Brain pericyte (primary cell): ENCODE data around the gene MYH11.

Experiments
- DNase-seq: peaks from one replicate; pipeline ENCODE4 v3.0.0-alpha.2; 2012; ENCODE audit warnings: low read depth, low spot score

The MYH11 gene

DNA sequence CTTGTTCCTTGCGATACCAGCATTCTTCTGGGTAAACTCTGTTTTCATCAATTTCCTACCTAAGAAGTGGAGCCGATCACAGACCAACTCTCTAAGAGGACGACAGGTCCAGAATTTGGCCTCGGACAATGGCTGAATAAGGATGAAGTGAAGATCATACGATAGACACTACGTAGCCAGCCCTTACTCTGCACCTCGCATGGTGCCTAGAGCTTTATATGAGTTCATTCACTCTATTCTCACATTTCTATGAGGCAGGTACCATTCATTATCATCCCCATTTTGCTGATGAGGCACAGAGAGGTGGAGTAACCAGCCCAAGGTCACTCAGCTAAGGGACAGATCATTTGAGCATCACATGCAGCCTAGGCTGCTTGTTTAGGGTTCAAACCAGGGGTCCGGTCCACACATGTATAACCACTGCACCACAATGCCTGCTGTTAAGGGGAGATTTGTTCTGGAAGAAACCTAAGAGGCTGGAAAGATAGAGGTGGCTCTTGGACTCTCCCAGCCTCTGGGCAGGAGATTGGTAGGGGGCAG is 78.6 kb downstream of the MYH11 start:
- no peak for DNase-seq

GRCh38 chr16:15777533-15778203 is 79.2 kb downstream of the MYH11 start:
- DNase-seq = peak; percentile 22

DNA sequence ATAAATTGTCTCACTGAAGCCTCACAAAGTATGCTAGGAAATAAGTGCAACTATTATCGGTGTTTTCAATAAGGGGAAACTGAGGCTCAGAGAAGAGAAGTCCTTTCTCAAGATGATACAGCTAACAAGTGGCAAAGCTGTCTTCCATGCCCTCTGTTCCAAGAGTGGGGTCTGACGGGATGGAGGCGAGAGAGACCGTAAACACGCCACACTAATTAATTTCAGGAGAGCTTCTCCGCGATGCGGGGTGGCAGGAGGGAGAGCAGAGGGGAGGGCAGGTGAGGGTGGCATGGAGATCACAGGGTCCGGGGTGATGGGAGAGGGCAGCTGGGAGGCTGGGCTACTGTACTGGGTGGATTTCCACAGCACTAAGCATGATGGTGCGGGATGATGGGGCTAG is 80.3 kb downstream of the MYH11 start:
- no peak for DNase-seq

- no peak for DNase-seq
Observed at GRCh38 chr16:15775663-15776304, 81.0 kb downstream of the MYH11 start.

- DNase-seq = no peak
Observed at GRCh38 chr16:15775209-15775608, 81.6 kb downstream of the MYH11 start.

- no peak for DNase-seq
Observed at GRCh38 chr16:15773968-15774367, 82.9 kb downstream of the MYH11 start.

DNA sequence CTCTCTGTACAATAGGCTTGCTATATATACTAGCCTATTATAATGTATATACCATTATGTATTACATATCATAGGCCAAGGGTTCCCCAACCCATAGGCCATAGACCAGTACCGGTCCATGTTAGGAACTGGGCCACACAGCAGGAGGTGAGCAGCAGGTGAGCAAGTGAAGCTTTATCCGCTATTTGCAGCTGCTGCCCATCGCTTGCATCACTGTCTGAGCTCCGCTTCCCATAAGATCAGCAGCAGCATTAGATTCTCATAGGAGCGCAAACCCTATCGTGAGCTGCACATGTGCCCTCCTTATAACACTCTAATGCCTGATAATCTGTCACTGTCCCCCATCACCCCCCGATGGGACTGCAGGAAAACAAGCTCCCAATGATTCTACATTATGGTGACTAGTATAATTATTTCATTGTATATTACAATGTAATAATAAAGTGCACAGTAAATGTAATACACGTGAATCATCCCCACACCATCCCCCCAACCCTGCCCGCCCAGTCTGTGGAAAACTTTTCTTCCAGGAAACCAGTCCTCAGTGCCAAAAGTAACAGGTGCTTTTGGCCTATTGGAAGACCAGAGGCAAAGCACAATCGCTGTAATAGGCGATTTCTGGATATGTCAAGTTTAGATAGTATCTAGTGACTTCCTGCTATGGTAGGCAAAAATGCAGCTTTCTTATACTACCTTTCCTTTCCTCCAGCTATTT is 84.1 kb downstream of the MYH11 start:
- DNase-seq = no peak

DNA sequence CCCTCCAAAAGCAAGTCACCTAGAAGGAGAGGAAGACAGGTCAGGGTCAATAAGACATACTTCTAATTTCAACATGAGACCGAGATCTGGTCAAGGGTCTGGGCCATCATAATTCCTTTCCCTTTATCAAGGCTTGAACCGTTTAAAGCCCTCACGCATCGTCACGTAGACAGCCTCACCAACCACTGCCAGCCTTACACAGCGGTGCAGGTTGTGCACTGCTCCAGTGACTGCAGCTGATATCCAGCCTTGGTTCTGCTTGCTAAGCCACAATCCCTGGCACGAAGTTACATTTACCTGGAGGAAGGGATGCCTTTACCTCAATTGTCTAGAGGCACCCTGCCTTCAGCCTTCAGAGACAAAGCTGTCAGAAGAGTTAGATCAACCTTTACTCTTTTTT is 85.1 kb downstream of the MYH11 start:
- DNase-seq = no peak

DNA sequence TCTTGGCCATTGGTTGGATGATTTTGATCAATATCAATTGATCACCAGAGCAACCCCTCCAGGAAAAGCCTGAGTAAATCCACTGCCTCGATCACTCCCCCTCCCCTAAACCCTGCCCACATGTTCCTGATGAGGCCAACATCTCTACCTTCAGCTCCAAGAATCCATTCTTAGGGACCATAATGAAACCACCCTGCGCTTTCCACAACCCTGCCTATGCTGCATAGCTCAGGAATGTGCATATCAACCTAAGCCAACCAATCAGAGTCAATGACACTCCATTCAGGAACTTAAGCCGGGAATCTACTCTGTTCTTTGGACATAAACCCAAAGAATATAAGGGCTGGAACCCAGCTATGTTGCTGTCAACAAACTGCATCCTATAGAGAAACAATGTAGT is 86.3 kb downstream of the MYH11 start:
- DNase-seq = no peak

GRCh38 chr16:15770107-15770506 is 86.7 kb downstream of the MYH11 start:
- DNase-seq = no peak

GRCh38 chr16:15769239-15769638 is 87.6 kb downstream of the MYH11 start:
- DNase-seq = no peak

GRCh38 chr16:15768201-15768600 is 88.6 kb downstream of the MYH11 start:
- no peak for DNase-seq

DNA sequence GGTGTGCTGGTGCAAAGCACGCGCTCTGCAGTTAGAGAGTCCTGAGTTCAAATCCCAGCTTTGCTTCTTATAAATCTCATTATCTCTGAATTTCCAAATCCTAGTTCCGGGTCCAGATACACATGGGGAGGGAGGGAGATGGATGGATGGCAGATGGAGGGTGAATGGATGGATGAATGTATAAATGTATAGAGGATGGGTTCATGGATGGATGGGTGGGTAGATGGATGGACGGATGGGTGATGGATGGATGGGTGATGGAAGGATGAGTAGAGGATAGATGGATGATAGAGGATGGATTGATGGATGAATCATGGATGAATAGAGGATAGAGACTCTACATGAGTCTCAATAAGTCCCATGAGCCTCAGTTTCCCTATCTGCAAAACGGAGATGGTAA is 89.9 kb downstream of the MYH11 start:
- DNase-seq = no peak

DNA sequence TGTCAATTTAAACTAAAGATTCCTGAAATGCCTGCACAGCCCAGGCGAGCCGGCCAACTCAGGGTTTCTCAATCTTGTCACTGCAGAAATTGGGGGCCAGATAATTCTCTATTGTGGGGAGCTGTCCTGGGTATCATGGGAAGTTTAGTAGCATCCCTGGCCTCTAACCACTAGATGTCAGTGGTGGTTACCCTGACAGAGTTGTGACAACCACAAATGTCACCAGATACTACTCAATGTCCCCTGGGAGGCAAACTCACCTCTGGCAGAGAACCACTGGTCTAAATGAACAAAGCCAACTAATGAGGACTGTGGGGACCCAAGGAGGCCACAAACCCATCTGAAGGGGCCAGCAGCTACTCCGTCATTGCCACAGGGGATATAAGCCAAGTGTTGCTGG is 90.9 kb downstream of the MYH11 start:
- DNase-seq = no peak

- DNase-seq = no peak
Observed at GRCh38 chr16:15765116-15765515, 91.7 kb downstream of the MYH11 start.

- DNase-seq = no peak
Observed at GRCh38 chr16:15764112-15764511, 92.7 kb downstream of the MYH11 start.

GRCh38 chr16:15760129-15760528 is 96.7 kb downstream of the MYH11 start:
- DNase-seq = no peak

DNA sequence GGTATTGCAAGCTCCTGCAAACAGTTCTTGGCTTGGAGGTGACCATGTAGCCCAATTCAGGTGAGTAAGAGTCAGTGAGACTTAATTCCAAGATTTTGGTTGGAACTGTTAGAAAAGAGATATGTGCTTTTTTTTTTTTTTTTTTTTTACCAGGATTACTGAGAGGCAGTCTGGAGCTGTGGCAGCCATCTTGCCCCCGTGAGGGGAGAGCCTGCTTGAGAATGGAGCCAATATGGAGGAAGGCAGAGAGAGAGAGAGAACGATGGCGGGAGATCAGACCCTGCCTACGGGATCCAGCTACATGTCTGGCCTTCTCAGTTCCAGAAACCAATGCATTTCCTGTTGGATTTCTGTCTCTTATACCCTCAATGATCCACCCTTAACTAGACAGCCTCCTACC is 97.8 kb downstream of the MYH11 start:
- DNase-seq = no peak

GRCh38 chr16:15757630-15758251 is 99.1 kb downstream of the MYH11 start:
- DNase-seq = no peak

DNA sequence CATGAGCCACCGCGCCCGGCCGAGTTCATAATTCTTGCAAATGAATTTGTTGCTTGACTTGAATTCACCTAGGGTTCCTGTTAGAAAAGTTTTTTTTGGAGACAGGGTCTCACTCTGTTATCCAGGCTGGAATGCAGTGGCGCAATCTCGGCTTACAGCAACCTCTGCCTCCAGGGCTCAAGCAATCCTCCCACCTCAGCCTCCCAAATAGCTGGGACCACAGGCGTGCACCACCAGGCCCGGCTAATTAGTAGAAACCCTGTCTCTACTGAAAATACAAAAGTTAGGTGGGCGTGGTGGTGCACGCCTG is 99.8 kb downstream of the MYH11 start:
- no peak for DNase-seq

DNA sequence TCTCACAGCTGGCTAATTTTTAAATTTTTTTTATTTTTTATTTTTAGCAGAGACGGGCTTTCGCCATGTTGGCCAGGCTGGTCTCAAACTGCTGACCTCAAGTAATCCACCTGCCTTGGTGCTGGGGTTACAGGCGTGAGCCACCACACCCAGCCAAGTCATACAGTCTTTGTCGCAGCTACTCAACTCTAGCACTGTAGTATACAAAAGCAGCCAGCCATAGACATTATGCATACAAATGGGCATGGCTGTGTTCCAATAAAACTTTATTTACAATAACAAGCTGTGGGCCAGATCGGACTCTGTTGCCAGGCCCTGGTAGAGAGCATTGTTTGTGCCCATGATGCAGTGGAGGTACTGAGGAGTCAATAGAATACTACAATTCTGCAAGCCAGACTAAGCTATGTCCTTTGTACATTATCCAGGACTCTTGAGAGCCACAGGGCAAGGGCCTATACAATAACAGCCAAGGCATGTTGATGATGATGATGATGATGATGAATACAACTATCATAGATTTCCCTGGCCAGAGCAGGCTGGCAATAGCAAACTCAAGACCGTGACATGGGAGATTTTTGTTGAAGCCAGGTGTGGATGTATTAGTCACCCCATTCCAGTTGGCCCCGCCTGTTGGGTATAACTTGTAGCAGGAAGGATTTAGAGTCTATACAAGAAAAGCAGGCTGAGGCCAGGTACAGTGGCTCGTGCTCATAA is 101.8 kb downstream of the MYH11 start:
- DNase-seq = no peak
